K562 (cell line): Measurements from ENCODE around the gene MICAL1. TPM values are rescaled to one million over a fixed set of nuclear protein-coding genes. Genes with fewer than 3 reads are reported as not detected.

ENCODE experiments used
- CBFB ChIP-seq: sonication (generic); formaldehyde crosslinking; IDR thresholded peaks from 2 replicates; pipeline ENCODE4 v1.4.0; 2020; ENCODE audit warnings: mild to moderate bottlenecking, missing genetic modification reagents
- E2F8 ChIP-seq: fragments of 450-650 bp; IDR thresholded peaks from 2 replicates; pipeline ENCODE4 v1.7.1; 2018; ENCODE audit warnings: mild to moderate bottlenecking, low read depth; ENCODE audit not compliant: partially characterized antibody
- EP300 ChIP-seq: IDR thresholded peaks from 2 replicates; pipeline ENCODE4 v1.6.1; 2012; ENCODE audit warnings: low read length, improper control_type of control experiment
- GABPB2 ChIP-seq: fragments of 250-450 bp; sonication (Bioruptor Pico); conservative IDR thresholded peaks from 2 replicates; pipeline ENCODE4 v1.5.1; 2021; ENCODE audit warnings: mild to moderate bottlenecking
- JUNB ChIP-seq: fragments of 450-650 bp; formaldehyde crosslinking; conservative IDR thresholded peaks from 2 replicates; pipeline ENCODE4 v1.4.0; 2020; ENCODE audit warnings: mild to moderate bottlenecking
- JUND ChIP-seq, 2 experiments: IDR thresholded peaks; 2 replicates in 1 of 2; 3 replicates in 1 of 2; pipeline ENCODE4 v1.6.1; 2011; ENCODE audit warnings: borderline replicate concordance in 2 of 2, low read depth in 2 of 2, low read length in 2 of 2, improper control_type of control experiment in 1 of 2, missing biosample characterization in 1 of 2, missing genetic modification characterization in 1 of 2, missing genetic modification reagents in 1 of 2
- MECOM ChIP-seq: fragments of 250-450 bp; sonication (Bioruptor Pico); IDR thresholded peaks from 2 replicates; pipeline ENCODE4 v1.8.0; 2022; ENCODE audit warnings: inconsistent platforms
- NFRKB ChIP-seq: fragments of 450-650 bp; IDR thresholded peaks from 2 replicates; pipeline ENCODE4 v1.6.1; 2016; ENCODE audit warnings: low read depth
- SAFB ChIP-seq: fragments of 200-400 bp; formaldehyde crosslinking; IDR thresholded peaks from 2 replicates; pipeline ENCODE4 v1.6.1; 2017; ENCODE audit warnings: low read depth, low read length, borderline replicate concordance
- UBTF ChIP-seq, 2 experiments: IDR thresholded peaks; 2 replicates each; pipeline ENCODE4 v1.6.1; 2012; ENCODE audit warnings: improper control_type of control experiment in 2 of 2, low read depth in 2 of 2, low read length in 2 of 2, borderline replicate concordance in 1 of 2
- ZNF232 ChIP-seq: sonication (generic); formaldehyde crosslinking; IDR thresholded peaks from 2 replicates; pipeline ENCODE4 v1.8.0; 2022; ENCODE audit warnings: mild to moderate bottlenecking, missing genetic modification reagents
- ZNF282 ChIP-seq: sonication (generic); formaldehyde crosslinking; IDR thresholded peaks from 2 replicates; pipeline ENCODE4 v1.8.1; 2023; ENCODE audit warnings: missing genetic modification reagents
- ZNF384 ChIP-seq: IDR thresholded peaks from 2 replicates; pipeline ENCODE4 v1.6.1; 2012; ENCODE audit warnings: low read depth, low read length, improper control_type of control experiment
- ZNF57 ChIP-seq: fragments of 450-650 bp; formaldehyde crosslinking; IDR thresholded peaks from 2 replicates; pipeline ENCODE4 v1.4.0; 2020; ENCODE audit warnings: mild to moderate bottlenecking, moderate library complexity
- ZNF639 ChIP-seq, 2 experiments: fragments of 200-800 bp in 1 of 2; sonication (Bioruptor generic) in 1 of 2; sonication (generic) in 1 of 2; formaldehyde crosslinking in 1 of 2; IDR thresholded peaks in 1 of 2; conservative IDR thresholded peaks in 1 of 2; 2 replicates each; pipeline versions ENCODE4 v1.5.0 to v1.6.1; 2016 to 2020; ENCODE audit warnings: missing compliant biosample characterization in 1 of 2, missing genetic modification characterization in 1 of 2, missing genetic modification reagents in 1 of 2
- ZNF695 ChIP-seq: fragments of 450-650 bp; formaldehyde crosslinking; IDR thresholded peaks from 2 replicates; pipeline ENCODE4 v1.4.0; 2020; ENCODE audit warnings: mild to moderate bottlenecking, moderate library complexity
- polyA plus RNA-seq, 8 experiments: library from polyadenylated mRNA; depleted of rRNA in 4 of 8; stranded (reverse) in 5 of 8; unstranded in 3 of 8; fragments of >200 nt; fragmentation: Nextera tagmentation in 2 of 8; fragmentation: Illumina TruSeq in 1 of 8; extraction: Ambion mirVana in 2 of 8; extraction: Trizol in 1 of 8; gene quantifications; 2 replicates each; pipeline versions ENCODE4 v1.2.1 to v1.2.3, GENCODE V29; 2011 to 2014; ENCODE audit warnings: inconsistent platforms in 1 of 8, missing spikeins in 1 of 8
- total RNA-seq, 7 experiments: library from RNA; depleted of rRNA in 6 of 7; stranded (reverse); fragments of >200 nt in 6 of 7; fragmentation: Illumina TruSeq in 2 of 7; extraction: Trizol in 2 of 7; gene quantifications; 2 replicates each; pipeline versions ENCODE4 v1.2.1 to v1.2.3, GENCODE V29; 2011 to 2021; ENCODE audit warnings: low replicate concordance in 1 of 7
- TF ChIP-seq, protein P1 (sequence below): IDR thresholded peaks from 2 replicates; pipeline ENCODE4 v1.6.1; 2016; ENCODE audit warnings: missing genetic modification characterization, missing compliant biosample characterization
- TF ChIP-seq, protein P2 (sequence below): fragments of 250-450 bp; sonication (Bioruptor Pico); IDR thresholded peaks from 2 replicates; pipeline ENCODE4 v1.6.1; 2021; ENCODE audit warnings: mild to moderate bottlenecking

Gene MICAL1
- total and polyA plus RNA-seq, 9 of the 15 experiments (the other 6 are each of a cell fraction or from before 2014, with no cell fraction given) = 0.07 to 15.2 (median 7.0) TPM

DNA sequence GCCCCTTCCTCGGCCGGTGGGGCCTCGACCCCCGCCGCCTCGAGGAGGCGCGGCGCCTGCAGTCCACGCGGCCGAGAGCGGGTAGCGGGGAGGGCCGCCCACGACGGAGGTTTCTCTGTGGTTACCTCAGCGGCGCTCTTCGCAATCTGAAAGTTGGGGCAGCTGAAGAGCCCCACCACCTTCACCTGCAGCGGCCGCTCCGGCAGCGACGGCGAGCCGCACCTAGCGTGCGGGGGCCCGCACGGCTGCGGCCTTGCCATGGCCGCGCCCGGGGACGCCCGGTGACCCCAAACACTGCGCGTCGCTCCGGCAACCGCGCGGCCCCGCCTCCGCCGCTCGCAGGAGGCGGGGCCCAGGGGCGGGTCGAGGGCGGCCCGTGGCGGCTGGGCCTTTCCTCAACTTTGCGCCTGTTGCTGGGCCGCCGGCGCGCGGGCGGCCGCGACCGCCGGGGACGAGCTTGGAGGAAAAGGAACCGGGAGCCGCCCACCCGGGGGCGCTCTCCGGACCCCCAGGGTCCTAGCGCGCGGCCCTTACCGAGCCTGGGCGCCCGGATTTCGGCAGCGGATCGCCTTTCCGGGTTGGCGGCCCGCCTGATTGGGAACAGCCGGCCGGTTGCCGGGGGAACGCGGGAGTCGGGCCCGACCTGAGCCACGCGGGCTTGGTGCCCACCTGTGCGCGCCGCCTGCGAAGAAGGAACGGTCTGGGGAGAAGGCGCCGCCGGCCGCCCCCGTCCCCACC lies 15.1 kb downstream of the MICAL1 start, which contains the start of the genes PPIL6 and SMPD2 (continued):
- TF ChIP-seq ZNF639 (CRISPR knock-in tag; conservative IDR thresholded peaks at IDR 0.05 in 1 of 2, IDR thresholded peaks at IDR 0.05 in 1 of 2) (0 out of 4 replicates have a peak, but pooled peaks of 1 of the 2 experiments have one; percentile 29), UBTF (IDR thresholded peaks at IDR 0.05; ENCODE audit: borderline replicate concordance in 1 of 2, low read depth in 2 of 2, low read length in 2 of 2) (peak in 1 of 2 experiments; percentile 13; a peak in 2 of 4 replicates), JUND (IDR thresholded peaks at IDR 0.05; ENCODE audit: borderline replicate concordance, low read depth, low read length) (0 out of 2 replicates have a peak, but pooled peaks have one; percentile 7), JUND (tag; IDR thresholded peaks at IDR 0.05; ENCODE audit: borderline replicate concordance, low read depth, low read length) (no peak; the same call in 2 of the 3 replicates), E2F8 (no peak), ZNF282 (CRISPR knock-in tag) (0 out of 2 replicates have a peak, but pooled peaks have one; percentile 39), ZNF57 (CRISPR knock-in tag) (no peak), MECOM (CRISPR knock-in tag) (no peak), NFRKB (no peak), GABPB2 (CRISPR knock-in tag) (no peak), SAFB (peak; percentile 49; the same call in 1 of the 2 replicates), ZNF695 (no peak), ZNF232 (CRISPR knock-in tag) (peak; percentile 91), CBFB (CRISPR knock-in tag) (no peak), JUNB (CRISPR knock-in tag) (no peak), ZNF384 (no peak), EP300 (0 out of 2 replicates have a peak, but pooled peaks have one; percentile 19)
- TF ChIP-seq, protein P1, sequence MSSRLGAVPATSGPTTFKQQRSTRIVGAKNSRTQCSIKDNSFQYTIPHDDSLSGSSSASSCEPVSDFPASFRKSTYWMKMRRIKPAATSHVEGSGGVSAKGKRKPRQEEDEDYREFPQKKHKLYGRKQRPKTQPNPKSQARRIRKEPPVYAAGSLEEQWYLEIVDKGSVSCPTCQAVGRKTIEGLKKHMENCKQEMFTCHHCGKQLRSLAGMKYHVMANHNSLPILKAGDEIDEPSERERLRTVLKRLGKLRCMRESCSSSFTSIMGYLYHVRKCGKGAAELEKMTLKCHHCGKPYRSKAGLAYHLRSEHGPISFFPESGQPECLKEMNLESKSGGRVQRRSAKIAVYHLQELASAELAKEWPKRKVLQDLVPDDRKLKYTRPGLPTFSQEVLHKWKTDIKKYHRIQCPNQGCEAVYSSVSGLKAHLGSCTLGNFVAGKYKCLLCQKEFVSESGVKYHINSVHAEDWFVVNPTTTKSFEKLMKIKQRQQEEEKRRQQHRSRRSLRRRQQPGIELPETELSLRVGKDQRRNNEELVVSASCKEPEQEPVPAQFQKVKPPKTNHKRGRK (tag) = no peak
- TF ChIP-seq, protein P2, sequence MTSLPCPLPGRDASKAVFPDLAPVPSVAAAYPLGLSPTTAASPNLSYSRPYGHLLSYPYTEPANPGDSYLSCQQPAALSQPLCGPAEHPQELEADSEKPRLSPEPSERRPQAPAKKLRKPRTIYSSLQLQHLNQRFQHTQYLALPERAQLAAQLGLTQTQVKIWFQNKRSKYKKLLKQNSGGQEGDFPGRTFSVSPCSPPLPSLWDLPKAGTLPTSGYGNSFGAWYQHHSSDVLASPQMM (CRISPR knock-in tag) = no peak
